K562 (cell line): ENCODE data around the gene PTPRR. TPM values are rescaled to one million over a fixed set of nuclear protein-coding genes. Genes with fewer than 3 reads are reported as not detected.

Experiments
- EZH2 ChIP-seq: IDR thresholded peaks from 2 replicates; pipeline ENCODE4 v1.6.1; 2012; ENCODE audit warnings: low read depth, mild to moderate bottlenecking, inconsistent platforms, low read length, borderline replicate concordance
- MYNN ChIP-seq, 2 experiments: sonication (generic); formaldehyde crosslinking in 1 of 2; IDR thresholded peaks; 2 replicates each; pipeline versions ENCODE4 v1.5.0 to v1.6.1; 2016 to 2020; ENCODE audit warnings: antibody characterized with exemption in 1 of 2, missing genetic modification reagents in 1 of 2
- NCOA6 ChIP-seq: fragments of 450-650 bp; IDR thresholded peaks from 2 replicates; pipeline ENCODE4 v1.6.1; 2017; ENCODE audit warnings: mild to moderate bottlenecking
- NFATC3 ChIP-seq: fragments of 450-650 bp; IDR thresholded peaks from 2 replicates; pipeline ENCODE4 v1.6.1; 2017; ENCODE audit warnings: mild to moderate bottlenecking
- STAT5B ChIP-seq: fragments of 250-450 bp; sonication (Bioruptor Pico); IDR thresholded peaks from 2 replicates; pipeline ENCODE4 v1.8.0; 2021; ENCODE audit warnings: mild to moderate bottlenecking, inconsistent platforms
- polyA plus RNA-seq, 8 experiments: library from polyadenylated mRNA; depleted of rRNA in 4 of 8; stranded (reverse) in 5 of 8; unstranded in 3 of 8; fragments of >200 nt; fragmentation: Nextera tagmentation in 2 of 8; fragmentation: Illumina TruSeq in 1 of 8; extraction: Ambion mirVana in 2 of 8; extraction: Trizol in 1 of 8; gene quantifications; 2 replicates each; pipeline versions ENCODE4 v1.2.1 to v1.2.3, GENCODE V29; 2011 to 2014; ENCODE audit warnings: inconsistent platforms in 1 of 8, missing spikeins in 1 of 8
- total RNA-seq, 7 experiments: library from RNA; depleted of rRNA in 6 of 7; stranded (reverse); fragments of >200 nt in 6 of 7; fragmentation: Illumina TruSeq in 2 of 7; extraction: Trizol in 2 of 7; gene quantifications; 2 replicates each; pipeline versions ENCODE4 v1.2.1 to v1.2.3, GENCODE V29; 2011 to 2021; ENCODE audit warnings: low replicate concordance in 1 of 7
- TF ChIP-seq, protein P1 (sequence below): fragments of 450-650 bp; IDR thresholded peaks from 2 replicates; pipeline ENCODE4 v1.7.1; 2018; ENCODE audit warnings: mild to moderate bottlenecking, low read depth; ENCODE audit not compliant: partially characterized antibody
- TF ChIP-seq, protein P2 (sequence below): sonication (generic); formaldehyde crosslinking; IDR thresholded peaks from 2 replicates; pipeline ENCODE4 v1.8.0; 2023; ENCODE audit warnings: mild to moderate bottlenecking, missing genetic modification reagents
- TF ChIP-seq, protein P3 (sequence below): sonication (generic); IDR thresholded peaks from 2 replicates; pipeline ENCODE4 v1.6.1; 2016
- TF ChIP-seq, protein P4 (sequence below): sonication (generic); formaldehyde crosslinking; IDR thresholded peaks from 2 replicates; pipeline ENCODE4 v1.8.1; 2023; ENCODE audit warnings: missing genetic modification reagents, mild to moderate bottlenecking, borderline replicate concordance
- TF ChIP-seq, protein P5 (sequence below): fragments of 250-450 bp; sonication (Bioruptor Pico); IDR thresholded peaks from 2 replicates; pipeline ENCODE4 v1.5.0; 2020; ENCODE audit warnings: mild to moderate bottlenecking
- TF ChIP-seq, protein P6 (sequence below): fragments of 450-650 bp; formaldehyde crosslinking; IDR thresholded peaks from 2 replicates; pipeline ENCODE4 v1.4.0; 2020; ENCODE audit warnings: mild to moderate bottlenecking, moderate library complexity

The PTPRR gene
- total and polyA plus RNA-seq, 9 of the 15 experiments (the other 6 are each of a cell fraction or from before 2014, with no cell fraction given), result 6.6 to 41.7 (median 12.3) TPM

DNA sequence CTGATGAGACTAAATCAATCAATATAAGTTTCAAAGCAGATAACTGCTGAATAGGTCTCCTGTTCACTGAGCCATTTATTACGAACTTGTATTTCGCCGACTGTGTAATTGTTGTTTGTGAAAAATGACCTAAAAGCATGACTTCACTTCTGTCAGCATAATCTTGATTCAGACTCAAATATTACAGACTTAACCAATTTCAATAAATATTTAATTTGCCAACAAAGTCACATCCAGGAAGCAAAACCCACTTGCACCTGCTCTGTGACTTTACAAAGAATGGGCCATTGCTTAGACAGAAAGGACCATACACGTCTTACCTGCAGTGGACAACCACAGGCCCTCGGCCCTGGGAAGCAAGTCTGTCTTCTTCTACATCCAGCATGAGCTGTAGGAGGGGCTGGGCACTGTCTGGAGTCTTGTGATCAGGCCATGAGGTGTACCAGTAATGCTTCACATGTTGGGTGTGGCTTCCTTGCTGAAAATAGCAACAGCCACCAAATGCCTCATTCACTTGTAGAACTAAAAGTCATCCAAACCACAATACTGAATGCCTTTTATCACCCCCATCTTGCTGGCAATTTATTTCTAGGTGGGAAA, 259.8 kb downstream of the PTPRR start (continued):
- TF ChIP-seq, protein P1, sequence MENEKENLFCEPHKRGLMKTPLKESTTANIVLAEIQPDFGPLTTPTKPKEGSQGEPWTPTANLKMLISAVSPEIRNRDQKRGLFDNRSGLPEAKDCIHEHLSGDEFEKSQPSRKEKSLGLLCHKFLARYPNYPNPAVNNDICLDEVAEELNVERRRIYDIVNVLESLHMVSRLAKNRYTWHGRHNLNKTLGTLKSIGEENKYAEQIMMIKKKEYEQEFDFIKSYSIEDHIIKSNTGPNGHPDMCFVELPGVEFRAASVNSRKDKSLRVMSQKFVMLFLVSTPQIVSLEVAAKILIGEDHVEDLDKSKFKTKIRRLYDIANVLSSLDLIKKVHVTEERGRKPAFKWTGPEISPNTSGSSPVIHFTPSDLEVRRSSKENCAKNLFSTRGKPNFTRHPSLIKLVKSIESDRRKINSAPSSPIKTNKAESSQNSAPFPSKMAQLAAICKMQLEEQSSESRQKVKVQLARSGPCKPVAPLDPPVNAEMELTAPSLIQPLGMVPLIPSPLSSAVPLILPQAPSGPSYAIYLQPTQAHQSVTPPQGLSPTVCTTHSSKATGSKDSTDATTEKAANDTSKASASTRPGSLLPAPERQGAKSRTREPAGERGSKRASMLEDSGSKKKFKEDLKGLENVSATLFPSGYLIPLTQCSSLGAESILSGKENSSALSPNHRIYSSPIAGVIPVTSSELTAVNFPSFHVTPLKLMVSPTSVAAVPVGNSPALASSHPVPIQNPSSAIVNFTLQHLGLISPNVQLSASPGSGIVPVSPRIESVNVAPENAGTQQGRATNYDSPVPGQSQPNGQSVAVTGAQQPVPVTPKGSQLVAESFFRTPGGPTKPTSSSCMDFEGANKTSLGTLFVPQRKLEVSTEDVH, result no peak
- TF ChIP-seq, protein P2, sequence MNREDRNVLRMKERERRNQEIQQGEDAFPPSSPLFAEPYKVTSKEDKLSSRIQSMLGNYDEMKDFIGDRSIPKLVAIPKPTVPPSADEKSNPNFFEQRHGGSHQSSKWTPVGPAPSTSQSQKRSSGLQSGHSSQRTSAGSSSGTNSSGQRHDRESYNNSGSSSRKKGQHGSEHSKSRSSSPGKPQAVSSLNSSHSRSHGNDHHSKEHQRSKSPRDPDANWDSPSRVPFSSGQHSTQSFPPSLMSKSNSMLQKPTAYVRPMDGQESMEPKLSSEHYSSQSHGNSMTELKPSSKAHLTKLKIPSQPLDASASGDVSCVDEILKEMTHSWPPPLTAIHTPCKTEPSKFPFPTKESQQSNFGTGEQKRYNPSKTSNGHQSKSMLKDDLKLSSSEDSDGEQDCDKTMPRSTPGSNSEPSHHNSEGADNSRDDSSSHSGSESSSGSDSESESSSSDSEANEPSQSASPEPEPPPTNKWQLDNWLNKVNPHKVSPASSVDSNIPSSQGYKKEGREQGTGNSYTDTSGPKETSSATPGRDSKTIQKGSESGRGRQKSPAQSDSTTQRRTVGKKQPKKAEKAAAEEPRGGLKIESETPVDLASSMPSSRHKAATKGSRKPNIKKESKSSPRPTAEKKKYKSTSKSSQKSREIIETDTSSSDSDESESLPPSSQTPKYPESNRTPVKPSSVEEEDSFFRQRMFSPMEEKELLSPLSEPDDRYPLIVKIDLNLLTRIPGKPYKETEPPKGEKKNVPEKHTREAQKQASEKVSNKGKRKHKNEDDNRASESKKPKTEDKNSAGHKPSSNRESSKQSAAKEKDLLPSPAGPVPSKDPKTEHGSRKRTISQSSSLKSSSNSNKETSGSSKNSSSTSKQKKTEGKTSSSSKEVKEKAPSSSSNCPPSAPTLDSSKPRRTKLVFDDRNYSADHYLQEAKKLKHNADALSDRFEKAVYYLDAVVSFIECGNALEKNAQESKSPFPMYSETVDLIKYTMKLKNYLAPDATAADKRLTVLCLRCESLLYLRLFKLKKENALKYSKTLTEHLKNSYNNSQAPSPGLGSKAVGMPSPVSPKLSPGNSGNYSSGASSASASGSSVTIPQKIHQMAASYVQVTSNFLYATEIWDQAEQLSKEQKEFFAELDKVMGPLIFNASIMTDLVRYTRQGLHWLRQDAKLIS (CRISPR knock-in tag), result no peak
- TF ChIP-seq, protein P3, sequence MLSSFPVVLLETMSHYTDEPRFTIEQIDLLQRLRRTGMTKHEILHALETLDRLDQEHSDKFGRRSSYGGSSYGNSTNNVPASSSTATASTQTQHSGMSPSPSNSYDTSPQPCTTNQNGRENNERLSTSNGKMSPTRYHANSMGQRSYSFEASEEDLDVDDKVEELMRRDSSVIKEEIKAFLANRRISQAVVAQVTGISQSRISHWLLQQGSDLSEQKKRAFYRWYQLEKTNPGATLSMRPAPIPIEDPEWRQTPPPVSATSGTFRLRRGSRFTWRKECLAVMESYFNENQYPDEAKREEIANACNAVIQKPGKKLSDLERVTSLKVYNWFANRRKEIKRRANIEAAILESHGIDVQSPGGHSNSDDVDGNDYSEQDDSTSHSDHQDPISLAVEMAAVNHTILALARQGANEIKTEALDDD, result peak; percentile 76; the same call in 1 of the 2 replicates
- TF ChIP-seq MYNN (IDR thresholded peaks at IDR 0.05) (peak; percentile 78; the same call in 1 of the 2 replicates), MYNN (CRISPR knock-in tag; IDR thresholded peaks at IDR 0.05) (no peak), NFATC3 (no peak), STAT5B (CRISPR knock-in tag) (no peak), NCOA6 (no peak), EZH2 (no peak)
- TF ChIP-seq, protein P4, sequence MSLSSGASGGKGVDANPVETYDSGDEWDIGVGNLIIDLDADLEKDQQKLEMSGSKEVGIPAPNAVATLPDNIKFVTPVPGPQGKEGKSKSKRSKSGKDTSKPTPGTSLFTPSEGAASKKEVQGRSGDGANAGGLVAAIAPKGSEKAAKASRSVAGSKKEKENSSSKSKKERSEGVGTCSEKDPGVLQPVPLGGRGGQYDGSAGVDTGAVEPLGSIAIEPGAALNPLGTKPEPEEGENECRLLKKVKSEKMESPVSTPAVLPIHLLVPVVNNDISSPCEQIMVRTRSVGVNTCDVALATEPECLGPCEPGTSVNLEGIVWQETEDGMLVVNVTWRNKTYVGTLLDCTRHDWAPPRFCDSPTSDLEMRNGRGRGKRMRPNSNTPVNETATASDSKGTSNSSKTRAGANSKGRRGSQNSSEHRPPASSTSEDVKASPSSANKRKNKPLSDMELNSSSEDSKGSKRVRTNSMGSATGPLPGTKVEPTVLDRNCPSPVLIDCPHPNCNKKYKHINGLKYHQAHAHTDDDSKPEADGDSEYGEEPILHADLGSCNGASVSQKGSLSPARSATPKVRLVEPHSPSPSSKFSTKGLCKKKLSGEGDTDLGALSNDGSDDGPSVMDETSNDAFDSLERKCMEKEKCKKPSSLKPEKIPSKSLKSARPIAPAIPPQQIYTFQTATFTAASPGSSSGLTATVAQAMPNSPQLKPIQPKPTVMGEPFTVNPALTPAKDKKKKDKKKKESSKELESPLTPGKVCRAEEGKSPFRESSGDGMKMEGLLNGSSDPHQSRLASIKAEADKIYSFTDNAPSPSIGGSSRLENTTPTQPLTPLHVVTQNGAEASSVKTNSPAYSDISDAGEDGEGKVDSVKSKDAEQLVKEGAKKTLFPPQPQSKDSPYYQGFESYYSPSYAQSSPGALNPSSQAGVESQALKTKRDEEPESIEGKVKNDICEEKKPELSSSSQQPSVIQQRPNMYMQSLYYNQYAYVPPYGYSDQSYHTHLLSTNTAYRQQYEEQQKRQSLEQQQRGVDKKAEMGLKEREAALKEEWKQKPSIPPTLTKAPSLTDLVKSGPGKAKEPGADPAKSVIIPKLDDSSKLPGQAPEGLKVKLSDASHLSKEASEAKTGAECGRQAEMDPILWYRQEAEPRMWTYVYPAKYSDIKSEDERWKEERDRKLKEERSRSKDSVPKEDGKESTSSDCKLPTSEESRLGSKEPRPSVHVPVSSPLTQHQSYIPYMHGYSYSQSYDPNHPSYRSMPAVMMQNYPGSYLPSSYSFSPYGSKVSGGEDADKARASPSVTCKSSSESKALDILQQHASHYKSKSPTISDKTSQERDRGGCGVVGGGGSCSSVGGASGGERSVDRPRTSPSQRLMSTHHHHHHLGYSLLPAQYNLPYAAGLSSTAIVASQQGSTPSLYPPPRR (CRISPR knock-in tag), result no peak
- TF ChIP-seq, protein P5, sequence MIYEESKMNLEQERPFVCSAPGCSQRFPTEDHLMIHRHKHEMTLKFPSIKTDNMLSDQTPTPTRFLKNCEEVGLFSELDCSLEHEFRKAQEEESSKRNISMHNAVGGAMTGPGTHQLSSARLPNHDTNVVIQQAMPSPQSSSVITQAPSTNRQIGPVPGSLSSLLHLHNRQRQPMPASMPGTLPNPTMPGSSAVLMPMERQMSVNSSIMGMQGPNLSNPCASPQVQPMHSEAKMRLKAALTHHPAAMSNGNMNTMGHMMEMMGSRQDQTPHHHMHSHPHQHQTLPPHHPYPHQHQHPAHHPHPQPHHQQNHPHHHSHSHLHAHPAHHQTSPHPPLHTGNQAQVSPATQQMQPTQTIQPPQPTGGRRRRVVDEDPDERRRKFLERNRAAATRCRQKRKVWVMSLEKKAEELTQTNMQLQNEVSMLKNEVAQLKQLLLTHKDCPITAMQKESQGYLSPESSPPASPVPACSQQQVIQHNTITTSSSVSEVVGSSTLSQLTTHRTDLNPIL (CRISPR knock-in tag), result no peak
- TF ChIP-seq, protein P6, sequence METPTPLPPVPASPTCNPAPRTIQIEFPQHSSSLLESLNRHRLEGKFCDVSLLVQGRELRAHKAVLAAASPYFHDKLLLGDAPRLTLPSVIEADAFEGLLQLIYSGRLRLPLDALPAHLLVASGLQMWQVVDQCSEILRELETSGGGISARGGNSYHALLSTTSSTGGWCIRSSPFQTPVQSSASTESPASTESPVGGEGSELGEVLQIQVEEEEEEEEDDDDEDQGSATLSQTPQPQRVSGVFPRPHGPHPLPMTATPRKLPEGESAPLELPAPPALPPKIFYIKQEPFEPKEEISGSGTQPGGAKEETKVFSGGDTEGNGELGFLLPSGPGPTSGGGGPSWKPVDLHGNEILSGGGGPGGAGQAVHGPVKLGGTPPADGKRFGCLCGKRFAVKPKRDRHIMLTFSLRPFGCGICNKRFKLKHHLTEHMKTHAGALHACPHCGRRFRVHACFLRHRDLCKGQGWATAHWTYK (CRISPR knock-in tag), result peak; percentile 82; the same call in 1 of the 2 replicates
